C4-2B (cell line): Measurements from ENCODE around the gene BSND.

Experiments
- H3K27ac ChIP-seq: fragments of 450-650 bp; 2 replicates; pipeline ENCODE4 v1.5.1; 2017
- ZFX ChIP-seq: fragments of 450-650 bp; IDR thresholded peaks from 2 replicates; pipeline ENCODE4 v1.6.1; 2017
- TF ChIP-seq, protein P1 (sequence below): fragments of 450-650 bp; conservative IDR thresholded peaks from 2 replicates; pipeline ENCODE4 v1.5.1; 2017; ENCODE audit warnings: mild to moderate bottlenecking

Gene BSND

GRCh38 chr1:54998677-54999076 is at the start of gene BSND:
TSS of gene BSND (plus strand) at chr1:54998933. CDS start at chr1:54999187, 254 bp downstream.
- no peak within 1 kb of the TSS for H3K27ac ChIP-seq
- TF ChIP-seq ZFX = no peak
- TF ChIP-seq, protein P1, sequence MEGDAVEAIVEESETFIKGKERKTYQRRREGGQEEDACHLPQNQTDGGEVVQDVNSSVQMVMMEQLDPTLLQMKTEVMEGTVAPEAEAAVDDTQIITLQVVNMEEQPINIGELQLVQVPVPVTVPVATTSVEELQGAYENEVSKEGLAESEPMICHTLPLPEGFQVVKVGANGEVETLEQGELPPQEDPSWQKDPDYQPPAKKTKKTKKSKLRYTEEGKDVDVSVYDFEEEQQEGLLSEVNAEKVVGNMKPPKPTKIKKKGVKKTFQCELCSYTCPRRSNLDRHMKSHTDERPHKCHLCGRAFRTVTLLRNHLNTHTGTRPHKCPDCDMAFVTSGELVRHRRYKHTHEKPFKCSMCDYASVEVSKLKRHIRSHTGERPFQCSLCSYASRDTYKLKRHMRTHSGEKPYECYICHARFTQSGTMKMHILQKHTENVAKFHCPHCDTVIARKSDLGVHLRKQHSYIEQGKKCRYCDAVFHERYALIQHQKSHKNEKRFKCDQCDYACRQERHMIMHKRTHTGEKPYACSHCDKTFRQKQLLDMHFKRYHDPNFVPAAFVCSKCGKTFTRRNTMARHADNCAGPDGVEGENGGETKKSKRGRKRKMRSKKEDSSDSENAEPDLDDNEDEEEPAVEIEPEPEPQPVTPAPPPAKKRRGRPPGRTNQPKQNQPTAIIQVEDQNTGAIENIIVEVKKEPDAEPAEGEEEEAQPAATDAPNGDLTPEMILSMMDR = no peak

- TF ChIP-seq, protein P1 = no peak
- TF ChIP-seq ZFX = no peak
These were observed 49.7 kb upstream of the BSND start for GRCh38 chr1:54949053-54949452.

GRCh38 chr1:54950006-54950368 is 48.7 kb upstream of the BSND start:
- no peak for TF ChIP-seq ZFX
- TF ChIP-seq, protein P1 = no peak
- peak overlapping the region; percentile 22; the same call in 1 of the 2 replicates for H3K27ac ChIP-seq

More at GRCh38 chr1:54949053-54949452, 49.7 kb upstream of the BSND start:
- no peak overlapping the region for H3K27ac ChIP-seq

GRCh38 chr1:54950369-54951163 is 48.2 kb upstream of the BSND start:
- peak overlapping the region; percentile 22; the same call in 1 of the 2 replicates for H3K27ac ChIP-seq

DNA sequence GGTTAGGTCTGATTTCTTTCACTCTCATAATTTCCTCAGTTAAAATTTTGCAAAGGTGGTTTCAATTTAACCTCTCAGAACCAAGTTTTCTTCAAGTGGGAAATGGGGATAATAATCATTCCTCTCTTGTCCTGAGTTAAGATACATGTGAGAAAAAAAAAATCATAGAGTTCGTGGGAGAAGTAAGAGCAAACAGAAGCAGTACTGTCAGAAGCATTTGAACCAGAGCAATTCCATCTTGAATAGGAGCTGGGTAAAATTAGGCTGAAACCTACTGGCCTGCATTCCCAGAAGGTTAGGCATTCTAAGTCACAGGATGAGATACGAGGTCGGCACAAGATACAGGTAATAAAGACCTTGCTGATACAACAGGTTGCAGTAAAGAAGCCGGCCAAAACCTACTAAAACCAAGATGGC is 46.9 kb upstream of the BSND start:
- H3K27ac ChIP-seq = no peak overlapping the region
- TF ChIP-seq, protein P1 = no peak
- TF ChIP-seq ZFX = no peak

More at GRCh38 chr1:54950369-54951163, 48.2 kb upstream of the BSND start:
- TF ChIP-seq ZFX = no peak
- TF ChIP-seq, protein P1 = peak; percentile 89

DNA sequence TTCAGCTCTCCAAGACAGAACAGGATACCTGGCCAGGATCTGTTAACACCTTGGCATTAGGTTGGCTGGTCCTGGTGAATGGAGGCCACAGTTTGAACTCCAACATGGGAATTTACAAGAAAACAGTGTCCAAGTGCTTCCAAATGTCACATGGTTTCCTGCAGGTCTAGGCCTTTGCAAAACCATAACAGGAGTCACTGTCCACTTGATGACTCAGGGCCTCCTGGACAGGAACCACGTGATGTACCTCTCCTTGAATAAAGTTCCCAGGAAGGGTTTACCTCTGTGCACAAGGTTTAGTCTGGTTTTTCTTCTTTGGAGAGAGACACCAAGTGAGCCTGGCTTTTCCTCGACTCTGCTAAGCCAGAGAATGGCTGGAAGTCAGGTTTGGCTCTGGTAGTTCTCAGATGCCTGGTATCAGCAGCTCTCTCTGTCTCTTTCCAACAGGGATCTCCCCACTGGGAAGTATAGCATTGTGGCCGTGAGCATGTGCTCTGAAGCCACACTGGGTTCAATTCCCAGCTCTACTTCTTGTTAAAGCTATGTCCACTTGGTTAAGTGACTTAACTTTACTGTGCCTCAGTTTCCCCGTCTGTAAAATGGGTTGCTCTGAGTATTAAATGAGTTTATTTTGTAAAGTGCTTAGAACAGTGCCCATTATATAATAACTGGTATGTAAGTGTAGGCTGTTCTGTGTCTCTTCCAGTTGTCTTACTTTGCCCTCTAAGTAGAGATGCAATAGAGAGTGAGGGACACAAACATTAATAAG is 45.6 kb upstream of the BSND start:
- H3K27ac ChIP-seq = no peak overlapping the region
- TF ChIP-seq, protein P1 = no peak
- no peak for TF ChIP-seq ZFX

DNA sequence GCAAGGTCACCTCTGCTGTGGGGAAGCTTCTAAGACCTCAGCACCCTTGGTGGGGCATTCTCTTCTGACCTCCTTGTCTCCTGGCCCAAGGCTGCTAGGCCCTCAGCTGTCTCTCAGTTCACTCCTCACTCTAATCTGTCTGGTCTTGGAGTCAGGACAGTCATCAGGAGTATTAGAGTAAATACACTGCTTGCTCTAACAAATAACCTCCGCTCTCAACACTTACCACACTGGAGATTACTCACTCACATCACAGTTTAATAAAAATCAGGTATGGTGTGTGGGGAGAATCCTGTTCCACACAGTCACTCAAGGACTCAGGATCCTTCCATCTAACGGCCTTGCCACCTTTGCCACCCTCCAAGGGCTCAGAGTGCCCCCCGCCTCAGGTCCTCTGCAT is 44.9 kb upstream of the BSND start:
- no peak for TF ChIP-seq ZFX
- TF ChIP-seq, protein P1 = no peak
- no peak overlapping the region for H3K27ac ChIP-seq
